Stomach (tissue), 19 donors: ENCODE data around the gene MYDGF. TPM values are rescaled to one million over a fixed set of nuclear protein-coding genes. Genes with fewer than 3 reads are reported as not detected.

ENCODE experiments used
- DNase-seq, 2 donors: peaks; one replicate each; pipeline versions ENCODE4 v3.0.0 to v3.0.0-alpha.2; 2013 to 2019
- H3K27ac ChIP-seq, 5 donors: fragments of 200-600 bp in 4 of 5; sonication (generic) in 4 of 5; one replicate each; pipeline ENCODE4 v1.5.1; 2013 to 2019; ENCODE audit warnings: mild to moderate bottlenecking in 1 of 5, moderate library complexity in 1 of 5
- H3K27me3 ChIP-seq, 3 donors: fragments of 200-600 bp; sonication (generic); one replicate each; pipeline ENCODE4 v1.5.1; 2017 to 2019; ENCODE audit warnings: mixed run types in 1 of 3
- H3K36me3 ChIP-seq, 4 donors: fragments of 200-600 bp; sonication (generic); 1 replicate in 3 of 4; 2 replicates in 1 of 4; pipeline ENCODE4 v1.5.1; 2016 to 2019
- H3K4me1 ChIP-seq, 4 donors: fragments of 200-600 bp; sonication (generic); one replicate each; pipeline ENCODE4 v1.5.1; 2016 to 2019
- H3K4me3 ChIP-seq, 4 donors: fragments of 200-600 bp; sonication (generic) in 3 of 4; one replicate each; pipeline ENCODE4 v1.5.1; 2016 to 2019; ENCODE audit warnings: mild to moderate bottlenecking in 1 of 4
- H3K9me3 ChIP-seq, 4 donors: fragments of 200-600 bp; sonication (generic); one replicate each; pipeline ENCODE4 v1.5.1; 2016 to 2019
- CTCF ChIP-seq, 7 experiments: fragments of 450-650 bp in 4 of 7; fragments of 200-600 bp in 3 of 7; sonication (generic) in 3 of 7; IDR thresholded peaks; one replicate each; pipeline ENCODE4 v1.5.1; 2016 to 2019; ENCODE audit warnings: antibody characterized with exemption in 7 of 7, control low read depth in 2 of 7, mild to moderate bottlenecking in 1 of 7
- EP300 ChIP-seq: sonication (generic); formaldehyde crosslinking; IDR thresholded peaks from one replicate; pipeline ENCODE4 v1.6.1; 2017; ENCODE audit warnings: antibody characterized with exemption
- POLR2A ChIP-seq, 4 donors: fragments of 450-650 bp; IDR thresholded peaks; one replicate each; pipeline ENCODE4 v1.6.1; 2016; ENCODE audit warnings: antibody characterized with exemption in 4 of 4, control low read depth in 2 of 4, mild to moderate bottlenecking in 1 of 4, moderate library complexity in 1 of 4
- POLR2AphosphoS5 ChIP-seq, 3 donors: sonication (generic); formaldehyde crosslinking; IDR thresholded peaks; one replicate each; pipeline ENCODE4 v1.6.1; 2016; ENCODE audit warnings: antibody characterized with exemption in 3 of 3
- WGBS, 5 donors: extraction: QIAGEN DNeasy Blood & Tissue Kit in 3 of 5; methylation state at CpG; one replicate each; pipeline versions ENCODE4 v1.1.5 to v1.1.7; 2013 to 2018; 5-methylcytosine and 5-hydroxymethylcytosine counted together
- intact Hi-C: fragments of 100-400 bp; cut with DNase I; formaldehyde crosslinking; loops from one replicate; pipeline ENCODE4 v1.15.1; 2023; ENCODE audit warnings: low total_unique reads
- long read RNA-seq, 10 donors: transcript quantifications; one replicate each; lab custom pipeline, GENCODE V29; 2026
- polyA plus RNA-seq, 3 donors: library from polyadenylated mRNA; stranded (reverse); fragments of 200-250 nt; gene quantifications; one replicate each; pipeline ENCODE4 v1.2.3, GENCODE V29; 2013
- total RNA-seq, 5 donors: library from RNA; depleted of rRNA; stranded (reverse); fragments of >200 nt; gene quantifications; one replicate each; pipeline versions ENCODE4 v1.1.0 to v1.2.3, GENCODE V29; 2014 to 2016
- donor health status: healthy with polysubstance abuse.
- donor health status: Bipolar disorder and iron deficiency.
- donor health status: healthy.

The MYDGF gene
- total RNA-seq: 10 to 100 TPM; 41.4 to 77.5 (median 71.3) TPM
- polyA plus RNA-seq: 10 to 100 TPM; 66.4 to 86.6 (median 75.3) TPM
- long read RNA-seq, donor 1, transcript MYDGF-201 (6 exons, 1,018 nt): major isoform, 30 of 31 reads
- long read RNA-seq, donor 1, partial matches to known transcripts: 0 of 31 reads
- long read RNA-seq, donor 1, other reads (novel, unspliced or antisense): 0 of 31 reads
- long read RNA-seq, donor 2, transcript MYDGF-201 (6 exons, 1,018 nt): major isoform, 41 of 57 reads
- long read RNA-seq, donor 2, partial matches to known transcripts: 16 of 57 reads
- long read RNA-seq, donor 2, other reads (novel, unspliced or antisense): 0 of 57 reads
- long read RNA-seq, donor 3, transcript MYDGF-201 (6 exons, 1,018 nt): major isoform, 34 of 34 reads
- long read RNA-seq, donor 3, partial matches to known transcripts: 0 of 34 reads
- long read RNA-seq, donor 3, other reads (novel, unspliced or antisense): 0 of 34 reads
- long read RNA-seq, donor 4, transcript MYDGF-201 (6 exons, 1,018 nt): major isoform, 5 of 5 reads
- long read RNA-seq, donor 4, partial matches to known transcripts: 0 of 5 reads
- long read RNA-seq, donor 4, other reads (novel, unspliced or antisense): 0 of 5 reads
- long read RNA-seq, donor 5, transcript MYDGF-201 (6 exons, 1,018 nt): major isoform, 57 of 57 reads
- long read RNA-seq, donor 5, partial matches to known transcripts: 0 of 57 reads
- long read RNA-seq, donor 5, other reads (novel, unspliced or antisense): 0 of 57 reads
- long read RNA-seq, donor 6, transcript MYDGF-201 (6 exons, 1,018 nt): major isoform, 105 of 113 reads
- long read RNA-seq, donor 6, partial matches to known transcripts: 0 of 113 reads
- long read RNA-seq, donor 6, other reads (novel, unspliced or antisense): 6 of 113 reads
- long read RNA-seq, donor 7, transcript MYDGF-201 (6 exons, 1,018 nt): major isoform, 59 of 59 reads
- long read RNA-seq, donor 7, partial matches to known transcripts: 0 of 59 reads
- long read RNA-seq, donor 7, other reads (novel, unspliced or antisense): 0 of 59 reads
- long read RNA-seq, donor 8, transcript MYDGF-201 (6 exons, 1,018 nt): major isoform, 44 of 44 reads
- long read RNA-seq, donor 8, partial matches to known transcripts: 0 of 44 reads
- long read RNA-seq, donor 8, other reads (novel, unspliced or antisense): 0 of 44 reads
- long read RNA-seq, donor 9, transcript MYDGF-201 (6 exons, 1,018 nt): major isoform, 54 of 117 reads
- long read RNA-seq, donor 9, partial matches to known transcripts: 63 of 117 reads
- long read RNA-seq, donor 9, other reads (novel, unspliced or antisense): 0 of 117 reads
- long read RNA-seq, donor 10, transcript MYDGF-201 (6 exons, 1,018 nt): major isoform, 23 of 31 reads
- long read RNA-seq, donor 10, partial matches to known transcripts: 8 of 31 reads
- long read RNA-seq, donor 10, other reads (novel, unspliced or antisense): 0 of 31 reads

DNA sequence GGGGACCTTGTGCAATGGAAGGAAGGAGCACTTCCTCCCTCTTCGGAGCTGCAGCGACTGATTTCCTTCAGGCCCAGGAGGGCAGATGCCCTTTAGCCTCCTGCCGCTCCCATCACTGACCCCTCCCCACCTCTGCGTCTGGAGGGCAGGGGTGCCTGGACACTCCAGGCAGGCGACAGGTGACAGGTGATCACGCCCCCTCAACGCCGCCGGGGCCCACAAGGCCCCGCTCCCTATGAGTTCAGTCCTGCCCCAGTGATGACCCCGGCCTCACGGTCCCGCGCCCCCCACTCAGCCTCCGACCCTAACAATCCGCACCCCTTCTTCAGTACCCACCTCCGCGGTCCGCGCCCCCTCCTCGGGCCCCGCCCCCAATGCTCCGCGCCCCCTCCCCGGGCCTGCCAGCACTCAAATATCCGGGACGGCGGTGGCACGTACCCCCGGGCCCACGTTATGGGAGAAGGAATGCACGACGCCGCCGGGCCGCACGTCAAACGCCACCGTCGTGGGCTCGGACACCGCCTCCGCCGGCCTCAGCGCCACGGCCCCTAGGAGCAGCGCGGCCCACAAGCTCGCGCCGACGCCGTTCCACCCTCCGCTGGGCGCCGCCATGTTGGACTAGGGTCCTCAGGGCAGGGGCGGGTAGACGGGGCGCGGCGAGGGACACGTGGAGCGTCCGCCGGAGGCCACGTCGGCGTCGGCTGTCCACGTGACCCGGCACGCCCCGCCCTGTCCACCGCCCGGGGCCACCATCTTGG, at the start of gene MYDGF:
Gene MYDGF (minus strand): TSS at position 620 of the 758 bp plus-strand sequence. CDS start 8 bp downstream, at position 612.
- peak; percentile 94 to 97 for DNase-seq
- Histone ChIP-seq H3K4me1 (peaks cover 15 to 40% (median 29%) of the 10 kb centered on the region in 4 donors), H3K27me3 (no peaks in the 10 kb centered on the region), H3K36me3 (peaks cover 25 to 44% (median 41%) of the 10 kb centered on the region in 4 donors), H3K27ac (peak within 1 kb of the TSS; percentile 79 to 91 (median 86)), H3K9me3 (no peaks in the 10 kb centered on the region), H3K4me3 (peak within 1 kb of the TSS; percentile 71 to 99 (median 90))
- 0 to 1% (median 0%) methylated on average over 23 to 75 of the region's 75 CpGs for WGBS, 5 donors
- TF ChIP-seq POLR2AphosphoS5 (IDR thresholded peaks at IDR 0.05) (peak; percentile 87 to 96 (median 88)), POLR2A (IDR thresholded peaks at IDR 0.05) (no peak)
- intact Hi-C loops: no loop called here

GRCh38 chr19:4719499-4719866, 49.3 kb upstream of the MYDGF start:
- no peak overlapping the region for H3K27ac ChIP-seq
- intact Hi-C loops: no loop called here
- no peak overlapping the region for H3K4me3 ChIP-seq
- H3K36me3 ChIP-seq: peaks cover 39 to 68% (median 66%) of the 10 kb centered on the region in 4 donors
- H3K4me1 ChIP-seq: peaks cover 31 to 74% (median 66%) of the 10 kb centered on the region in 4 donors
- TF ChIP-seq POLR2A (IDR thresholded peaks at IDR 0.05): no peak
- no peak for TF ChIP-seq EP300
- no peak for TF ChIP-seq POLR2AphosphoS5 (IDR thresholded peaks at IDR 0.05)
- no peak for TF ChIP-seq CTCF (IDR thresholded peaks at IDR 0.05)
- no peaks in the 10 kb centered on the region for H3K9me3 ChIP-seq
- WGBS, 5 donors: 82 to 92% (median 86%) methylated on average over 11 of the region's 11 CpGs
- no peaks in the 10 kb centered on the region for H3K27me3 ChIP-seq
- DNase-seq: no peak

DNA sequence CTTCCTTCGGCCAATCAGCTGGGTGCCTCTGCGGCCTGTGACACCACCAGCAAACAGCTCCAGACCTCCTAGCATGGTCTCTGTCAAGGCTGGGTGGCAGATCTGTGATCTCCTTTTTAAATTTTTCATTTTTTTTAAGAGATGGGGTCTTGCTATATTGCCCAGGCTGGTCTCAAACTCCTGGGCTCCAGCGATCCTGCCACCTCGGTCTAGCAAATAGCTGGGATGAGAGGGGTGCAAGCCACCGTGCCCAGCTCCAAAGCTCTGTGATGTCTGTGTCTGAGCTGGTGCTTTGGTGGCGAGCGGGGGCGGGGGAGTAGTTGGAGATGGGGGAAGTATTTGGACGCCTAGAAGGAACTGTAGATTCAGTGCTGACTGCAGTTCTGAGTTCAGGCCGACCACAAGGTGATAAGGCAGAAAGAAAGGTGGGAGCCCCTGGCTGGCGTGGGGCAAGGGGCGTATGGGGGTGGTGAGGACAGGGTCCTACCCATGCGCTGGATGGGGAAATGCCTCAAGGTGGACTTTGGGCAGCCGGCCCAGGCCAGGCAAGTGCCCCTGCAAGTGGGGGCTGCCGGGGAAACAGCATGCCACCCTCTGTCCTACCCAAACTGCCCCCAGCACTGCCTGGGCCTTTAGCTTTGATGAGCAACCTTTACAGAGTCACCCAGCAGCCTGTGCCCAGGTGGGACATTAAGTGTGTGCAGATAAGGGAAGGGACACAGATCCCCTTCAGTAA, 48.0 kb upstream of the MYDGF start:
- Histone ChIP-seq H3K36me3 (peaks cover 42 to 81% (median 80%) of the 10 kb centered on the region in 4 donors), H3K4me1 (peaks cover 42 to 87% (median 75%) of the 10 kb centered on the region in 4 donors), H3K27ac (peak overlapping the region; percentile 9 to 89 (median 85)), H3K4me3 (no peak overlapping the region), H3K9me3 (no peaks in the 10 kb centered on the region), H3K27me3 (no peaks in the 10 kb centered on the region)
- no peak for DNase-seq
- intact Hi-C loops: no loop called here
- WGBS, 5 donors: 77 to 87% (median 82%) methylated on average over 15 of the region's 15 CpGs
- TF ChIP-seq EP300 (no peak), POLR2A (IDR thresholded peaks at IDR 0.05) (no peak)

GRCh38 chr19:4717191-4717965, 47.2 kb upstream of the MYDGF start:
- H3K27ac ChIP-seq: peak overlapping the region; percentile 9 to 89 (median 85)
- no peaks in the 10 kb centered on the region for H3K27me3 ChIP-seq
- DNase-seq: peak in 1 of 2 donors; percentile 44
- 46 to 74% (median 50%) methylated on average over 18 to 23 of the region's 23 CpGs for WGBS, 5 donors
- no peaks in the 10 kb centered on the region for H3K9me3 ChIP-seq
- H3K4me1 ChIP-seq: peaks cover 43 to 86% (median 75%) of the 10 kb centered on the region in 4 donors
- peaks cover 49 to 89% (median 87%) of the 10 kb centered on the region in 4 donors for H3K36me3 ChIP-seq
- H3K4me3 ChIP-seq: no peak overlapping the region
- TF ChIP-seq POLR2AphosphoS5 (IDR thresholded peaks at IDR 0.05) (no peak), CTCF (IDR thresholded peaks at IDR 0.05) (no peak), POLR2A (IDR thresholded peaks at IDR 0.05) (no peak)
- intact Hi-C loops: no loop called here
